Measurements from ENCODE around the gene AFMID. TPM values are rescaled to one million over a fixed set of nuclear protein-coding genes. Genes with fewer than 3 reads are reported as not detected.

The AFMID gene
- total and polyA plus RNA-seq, 2 of the 8 experiments (the other 6 are each of a cell fraction or from before 2014, with no cell fraction given) = 49.0 to 53.0 TPM

- TF ChIP-seq, protein P1, sequence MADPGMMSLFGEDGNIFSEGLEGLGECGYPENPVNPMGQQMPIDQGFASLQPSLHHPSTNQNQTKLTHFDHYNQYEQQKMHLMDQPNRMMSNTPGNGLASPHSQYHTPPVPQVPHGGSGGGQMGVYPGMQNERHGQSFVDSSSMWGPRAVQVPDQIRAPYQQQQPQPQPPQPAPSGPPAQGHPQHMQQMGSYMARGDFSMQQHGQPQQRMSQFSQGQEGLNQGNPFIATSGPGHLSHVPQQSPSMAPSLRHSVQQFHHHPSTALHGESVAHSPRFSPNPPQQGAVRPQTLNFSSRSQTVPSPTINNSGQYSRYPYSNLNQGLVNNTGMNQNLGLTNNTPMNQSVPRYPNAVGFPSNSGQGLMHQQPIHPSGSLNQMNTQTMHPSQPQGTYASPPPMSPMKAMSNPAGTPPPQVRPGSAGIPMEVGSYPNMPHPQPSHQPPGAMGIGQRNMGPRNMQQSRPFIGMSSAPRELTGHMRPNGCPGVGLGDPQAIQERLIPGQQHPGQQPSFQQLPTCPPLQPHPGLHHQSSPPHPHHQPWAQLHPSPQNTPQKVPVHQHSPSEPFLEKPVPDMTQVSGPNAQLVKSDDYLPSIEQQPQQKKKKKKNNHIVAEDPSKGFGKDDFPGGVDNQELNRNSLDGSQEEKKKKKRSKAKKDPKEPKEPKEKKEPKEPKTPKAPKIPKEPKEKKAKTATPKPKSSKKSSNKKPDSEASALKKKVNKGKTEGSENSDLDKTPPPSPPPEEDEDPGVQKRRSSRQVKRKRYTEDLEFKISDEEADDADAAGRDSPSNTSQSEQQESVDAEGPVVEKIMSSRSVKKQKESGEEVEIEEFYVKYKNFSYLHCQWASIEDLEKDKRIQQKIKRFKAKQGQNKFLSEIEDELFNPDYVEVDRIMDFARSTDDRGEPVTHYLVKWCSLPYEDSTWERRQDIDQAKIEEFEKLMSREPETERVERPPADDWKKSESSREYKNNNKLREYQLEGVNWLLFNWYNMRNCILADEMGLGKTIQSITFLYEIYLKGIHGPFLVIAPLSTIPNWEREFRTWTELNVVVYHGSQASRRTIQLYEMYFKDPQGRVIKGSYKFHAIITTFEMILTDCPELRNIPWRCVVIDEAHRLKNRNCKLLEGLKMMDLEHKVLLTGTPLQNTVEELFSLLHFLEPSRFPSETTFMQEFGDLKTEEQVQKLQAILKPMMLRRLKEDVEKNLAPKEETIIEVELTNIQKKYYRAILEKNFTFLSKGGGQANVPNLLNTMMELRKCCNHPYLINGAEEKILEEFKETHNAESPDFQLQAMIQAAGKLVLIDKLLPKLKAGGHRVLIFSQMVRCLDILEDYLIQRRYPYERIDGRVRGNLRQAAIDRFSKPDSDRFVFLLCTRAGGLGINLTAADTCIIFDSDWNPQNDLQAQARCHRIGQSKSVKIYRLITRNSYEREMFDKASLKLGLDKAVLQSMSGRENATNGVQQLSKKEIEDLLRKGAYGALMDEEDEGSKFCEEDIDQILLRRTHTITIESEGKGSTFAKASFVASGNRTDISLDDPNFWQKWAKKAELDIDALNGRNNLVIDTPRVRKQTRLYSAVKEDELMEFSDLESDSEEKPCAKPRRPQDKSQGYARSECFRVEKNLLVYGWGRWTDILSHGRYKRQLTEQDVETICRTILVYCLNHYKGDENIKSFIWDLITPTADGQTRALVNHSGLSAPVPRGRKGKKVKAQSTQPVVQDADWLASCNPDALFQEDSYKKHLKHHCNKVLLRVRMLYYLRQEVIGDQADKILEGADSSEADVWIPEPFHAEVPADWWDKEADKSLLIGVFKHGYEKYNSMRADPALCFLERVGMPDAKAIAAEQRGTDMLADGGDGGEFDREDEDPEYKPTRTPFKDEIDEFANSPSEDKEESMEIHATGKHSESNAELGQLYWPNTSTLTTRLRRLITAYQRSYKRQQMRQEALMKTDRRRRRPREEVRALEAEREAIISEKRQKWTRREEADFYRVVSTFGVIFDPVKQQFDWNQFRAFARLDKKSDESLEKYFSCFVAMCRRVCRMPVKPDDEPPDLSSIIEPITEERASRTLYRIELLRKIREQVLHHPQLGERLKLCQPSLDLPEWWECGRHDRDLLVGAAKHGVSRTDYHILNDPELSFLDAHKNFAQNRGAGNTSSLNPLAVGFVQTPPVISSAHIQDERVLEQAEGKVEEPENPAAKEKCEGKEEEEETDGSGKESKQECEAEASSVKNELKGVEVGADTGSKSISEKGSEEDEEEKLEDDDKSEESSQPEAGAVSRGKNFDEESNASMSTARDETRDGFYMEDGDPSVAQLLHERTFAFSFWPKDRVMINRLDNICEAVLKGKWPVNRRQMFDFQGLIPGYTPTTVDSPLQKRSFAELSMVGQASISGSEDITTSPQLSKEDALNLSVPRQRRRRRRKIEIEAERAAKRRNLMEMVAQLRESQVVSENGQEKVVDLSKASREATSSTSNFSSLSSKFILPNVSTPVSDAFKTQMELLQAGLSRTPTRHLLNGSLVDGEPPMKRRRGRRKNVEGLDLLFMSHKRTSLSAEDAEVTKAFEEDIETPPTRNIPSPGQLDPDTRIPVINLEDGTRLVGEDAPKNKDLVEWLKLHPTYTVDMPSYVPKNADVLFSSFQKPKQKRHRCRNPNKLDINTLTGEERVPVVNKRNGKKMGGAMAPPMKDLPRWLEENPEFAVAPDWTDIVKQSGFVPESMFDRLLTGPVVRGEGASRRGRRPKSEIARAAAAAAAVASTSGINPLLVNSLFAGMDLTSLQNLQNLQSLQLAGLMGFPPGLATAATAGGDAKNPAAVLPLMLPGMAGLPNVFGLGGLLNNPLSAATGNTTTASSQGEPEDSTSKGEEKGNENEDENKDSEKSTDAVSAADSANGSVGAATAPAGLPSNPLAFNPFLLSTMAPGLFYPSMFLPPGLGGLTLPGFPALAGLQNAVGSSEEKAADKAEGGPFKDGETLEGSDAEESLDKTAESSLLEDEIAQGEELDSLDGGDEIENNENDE (IDR thresholded peaks at IDR 0.05; ENCODE audit: insufficient replicate concordance, low read length) = no peak
- TF ChIP-seq BACH1 (IDR thresholded peaks at IDR 0.05; ENCODE audit: low read length) (no peak), MAFK (IDR thresholded peaks at IDR 0.05; ENCODE audit: low read depth, low read length) (no peak), RNF2 (IDR thresholded peaks at IDR 0.05; ENCODE audit: borderline replicate concordance, low read depth, low read length, missing control alignments, poor library complexity, severe bottlenecking) (no peak), CTBP2 (IDR thresholded peaks at IDR 0.05; ENCODE audit: borderline replicate concordance, insufficient read depth, insufficient read length, low read length) (no peak)
Observed at GRCh38 chr17:78143214-78144146, 43.7 kb upstream of the AFMID start (continued).

Measured in H1 (cell line).